Measurements from ENCODE around the gene CEMIP. TPM values are rescaled to one million over a fixed set of nuclear protein-coding genes. Genes with fewer than 3 reads are reported as not detected.

Gene CEMIP
- total and polyA plus RNA-seq, 2 experiments from 2014 or later, result 0.27 to 2.1 TPM

DNA sequence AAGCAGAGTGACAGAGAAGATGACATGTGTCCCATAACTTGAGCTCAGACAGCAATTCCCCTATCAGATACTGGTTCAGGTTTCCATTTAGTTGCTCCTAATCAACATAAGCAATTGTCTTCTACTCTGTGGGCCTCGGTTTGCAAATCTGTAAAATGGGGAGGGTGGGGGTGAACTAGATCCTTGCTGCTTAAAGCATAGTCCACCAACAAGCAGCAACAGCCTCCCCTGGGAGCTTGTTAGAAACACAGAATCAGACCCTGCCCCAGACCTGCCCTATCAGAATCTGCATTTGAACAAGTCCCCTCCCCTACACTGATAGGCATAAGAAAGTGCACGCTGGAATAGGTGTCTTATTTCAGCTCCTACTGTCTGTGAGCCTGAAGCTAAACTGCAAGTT is 87.8 kb downstream of the CEMIP start (continued):
- TF ChIP-seq, protein P1, sequence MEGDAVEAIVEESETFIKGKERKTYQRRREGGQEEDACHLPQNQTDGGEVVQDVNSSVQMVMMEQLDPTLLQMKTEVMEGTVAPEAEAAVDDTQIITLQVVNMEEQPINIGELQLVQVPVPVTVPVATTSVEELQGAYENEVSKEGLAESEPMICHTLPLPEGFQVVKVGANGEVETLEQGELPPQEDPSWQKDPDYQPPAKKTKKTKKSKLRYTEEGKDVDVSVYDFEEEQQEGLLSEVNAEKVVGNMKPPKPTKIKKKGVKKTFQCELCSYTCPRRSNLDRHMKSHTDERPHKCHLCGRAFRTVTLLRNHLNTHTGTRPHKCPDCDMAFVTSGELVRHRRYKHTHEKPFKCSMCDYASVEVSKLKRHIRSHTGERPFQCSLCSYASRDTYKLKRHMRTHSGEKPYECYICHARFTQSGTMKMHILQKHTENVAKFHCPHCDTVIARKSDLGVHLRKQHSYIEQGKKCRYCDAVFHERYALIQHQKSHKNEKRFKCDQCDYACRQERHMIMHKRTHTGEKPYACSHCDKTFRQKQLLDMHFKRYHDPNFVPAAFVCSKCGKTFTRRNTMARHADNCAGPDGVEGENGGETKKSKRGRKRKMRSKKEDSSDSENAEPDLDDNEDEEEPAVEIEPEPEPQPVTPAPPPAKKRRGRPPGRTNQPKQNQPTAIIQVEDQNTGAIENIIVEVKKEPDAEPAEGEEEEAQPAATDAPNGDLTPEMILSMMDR (conservative IDR thresholded peaks at IDR 0.05; ENCODE audit: low read depth in 2 of 2), result no peak

- no peak for DNase-seq (ENCODE audit: low spot score)
- Histone ChIP-seq H3F3A (replicated peaks; ENCODE audit: low read depth) (peaks cover 5% of the 10 kb centered on the region), H3K4me3 (no peak overlapping the region), H3K4me2 (no peak overlapping the region), H3K4me1 (ENCODE audit: insufficient read depth) (peaks cover 13% of the 10 kb centered on the region), H3K27me3 (ENCODE audit: insufficient read depth) (no peaks in the 10 kb centered on the region), H3K36me3 (ENCODE audit: insufficient read depth) (no peaks in the 10 kb centered on the region), H3K27ac (ENCODE audit: low read depth) (no peak overlapping the region), H3K9me2 (ENCODE audit: insufficient read depth) (0 out of 2 replicates have a peak, but pooled peaks cover 3% of the 10 kb centered on the region), H4K20me1 (replicated peaks; ENCODE audit: insufficient read depth) (no peaks in the 10 kb centered on the region), H2AFZ (no peak overlapping the region), H3K79me2 (replicated peaks; ENCODE audit: insufficient read depth) (no peaks in the 10 kb centered on the region)
- no peaks in the 10 kb centered on the region for H3K9me3 Mint-ChIP-seq
- no peaks in the 10 kb centered on the region for H3K36me3 Mint-ChIP-seq (ENCODE audit: low read depth)
- H3K27ac Mint-ChIP-seq, result no peak overlapping the region
- no peak overlapping the region for H3K4me3 Mint-ChIP-seq
- peaks cover 10% of the 10 kb centered on the region for H3K27me3 Mint-ChIP-seq (ENCODE audit: insufficient read depth, low read depth, poor library complexity)
- H3K4me1 Mint-ChIP-seq, result peaks cover 22% of the 10 kb centered on the region
- no peak for ATAC-seq
- TF ChIP-seq, protein P2, sequence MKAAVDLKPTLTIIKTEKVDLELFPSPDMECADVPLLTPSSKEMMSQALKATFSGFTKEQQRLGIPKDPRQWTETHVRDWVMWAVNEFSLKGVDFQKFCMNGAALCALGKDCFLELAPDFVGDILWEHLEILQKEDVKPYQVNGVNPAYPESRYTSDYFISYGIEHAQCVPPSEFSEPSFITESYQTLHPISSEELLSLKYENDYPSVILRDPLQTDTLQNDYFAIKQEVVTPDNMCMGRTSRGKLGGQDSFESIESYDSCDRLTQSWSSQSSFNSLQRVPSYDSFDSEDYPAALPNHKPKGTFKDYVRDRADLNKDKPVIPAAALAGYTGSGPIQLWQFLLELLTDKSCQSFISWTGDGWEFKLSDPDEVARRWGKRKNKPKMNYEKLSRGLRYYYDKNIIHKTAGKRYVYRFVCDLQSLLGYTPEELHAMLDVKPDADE (IDR thresholded peaks at IDR 0.05), result no peak
- TF ChIP-seq NANOG (IDR thresholded peaks at IDR 0.05; ENCODE audit: borderline replicate concordance) (no peak), ZNF114 (CRISPR knock-in tag; IDR thresholded peaks at IDR 0.05) (no peak), ZNF331 (CRISPR knock-in tag; IDR thresholded peaks at IDR 0.05; ENCODE audit: low read depth) (no peak), CREB1 (CRISPR knock-in tag; IDR thresholded peaks at IDR 0.05; ENCODE audit: low read depth) (no peak), POLR2AphosphoS5 (IDR thresholded peaks at IDR 0.05; ENCODE audit: low read depth) (no peak), STAT1 (IDR thresholded peaks at IDR 0.05; ENCODE audit: unreplicated experiment) (no peak), JUNB (IDR thresholded peaks at IDR 0.05; ENCODE audit: unreplicated experiment) (no peak)
- TF ChIP-seq, protein P3, sequence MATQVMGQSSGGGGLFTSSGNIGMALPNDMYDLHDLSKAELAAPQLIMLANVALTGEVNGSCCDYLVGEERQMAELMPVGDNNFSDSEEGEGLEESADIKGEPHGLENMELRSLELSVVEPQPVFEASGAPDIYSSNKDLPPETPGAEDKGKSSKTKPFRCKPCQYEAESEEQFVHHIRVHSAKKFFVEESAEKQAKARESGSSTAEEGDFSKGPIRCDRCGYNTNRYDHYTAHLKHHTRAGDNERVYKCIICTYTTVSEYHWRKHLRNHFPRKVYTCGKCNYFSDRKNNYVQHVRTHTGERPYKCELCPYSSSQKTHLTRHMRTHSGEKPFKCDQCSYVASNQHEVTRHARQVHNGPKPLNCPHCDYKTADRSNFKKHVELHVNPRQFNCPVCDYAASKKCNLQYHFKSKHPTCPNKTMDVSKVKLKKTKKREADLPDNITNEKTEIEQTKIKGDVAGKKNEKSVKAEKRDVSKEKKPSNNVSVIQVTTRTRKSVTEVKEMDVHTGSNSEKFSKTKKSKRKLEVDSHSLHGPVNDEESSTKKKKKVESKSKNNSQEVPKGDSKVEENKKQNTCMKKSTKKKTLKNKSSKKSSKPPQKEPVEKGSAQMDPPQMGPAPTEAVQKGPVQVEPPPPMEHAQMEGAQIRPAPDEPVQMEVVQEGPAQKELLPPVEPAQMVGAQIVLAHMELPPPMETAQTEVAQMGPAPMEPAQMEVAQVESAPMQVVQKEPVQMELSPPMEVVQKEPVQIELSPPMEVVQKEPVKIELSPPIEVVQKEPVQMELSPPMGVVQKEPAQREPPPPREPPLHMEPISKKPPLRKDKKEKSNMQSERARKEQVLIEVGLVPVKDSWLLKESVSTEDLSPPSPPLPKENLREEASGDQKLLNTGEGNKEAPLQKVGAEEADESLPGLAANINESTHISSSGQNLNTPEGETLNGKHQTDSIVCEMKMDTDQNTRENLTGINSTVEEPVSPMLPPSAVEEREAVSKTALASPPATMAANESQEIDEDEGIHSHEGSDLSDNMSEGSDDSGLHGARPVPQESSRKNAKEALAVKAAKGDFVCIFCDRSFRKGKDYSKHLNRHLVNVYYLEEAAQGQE (IDR thresholded peaks at IDR 0.05; ENCODE audit: unreplicated experiment), result no peak
- TF ChIP-seq, protein P4, sequence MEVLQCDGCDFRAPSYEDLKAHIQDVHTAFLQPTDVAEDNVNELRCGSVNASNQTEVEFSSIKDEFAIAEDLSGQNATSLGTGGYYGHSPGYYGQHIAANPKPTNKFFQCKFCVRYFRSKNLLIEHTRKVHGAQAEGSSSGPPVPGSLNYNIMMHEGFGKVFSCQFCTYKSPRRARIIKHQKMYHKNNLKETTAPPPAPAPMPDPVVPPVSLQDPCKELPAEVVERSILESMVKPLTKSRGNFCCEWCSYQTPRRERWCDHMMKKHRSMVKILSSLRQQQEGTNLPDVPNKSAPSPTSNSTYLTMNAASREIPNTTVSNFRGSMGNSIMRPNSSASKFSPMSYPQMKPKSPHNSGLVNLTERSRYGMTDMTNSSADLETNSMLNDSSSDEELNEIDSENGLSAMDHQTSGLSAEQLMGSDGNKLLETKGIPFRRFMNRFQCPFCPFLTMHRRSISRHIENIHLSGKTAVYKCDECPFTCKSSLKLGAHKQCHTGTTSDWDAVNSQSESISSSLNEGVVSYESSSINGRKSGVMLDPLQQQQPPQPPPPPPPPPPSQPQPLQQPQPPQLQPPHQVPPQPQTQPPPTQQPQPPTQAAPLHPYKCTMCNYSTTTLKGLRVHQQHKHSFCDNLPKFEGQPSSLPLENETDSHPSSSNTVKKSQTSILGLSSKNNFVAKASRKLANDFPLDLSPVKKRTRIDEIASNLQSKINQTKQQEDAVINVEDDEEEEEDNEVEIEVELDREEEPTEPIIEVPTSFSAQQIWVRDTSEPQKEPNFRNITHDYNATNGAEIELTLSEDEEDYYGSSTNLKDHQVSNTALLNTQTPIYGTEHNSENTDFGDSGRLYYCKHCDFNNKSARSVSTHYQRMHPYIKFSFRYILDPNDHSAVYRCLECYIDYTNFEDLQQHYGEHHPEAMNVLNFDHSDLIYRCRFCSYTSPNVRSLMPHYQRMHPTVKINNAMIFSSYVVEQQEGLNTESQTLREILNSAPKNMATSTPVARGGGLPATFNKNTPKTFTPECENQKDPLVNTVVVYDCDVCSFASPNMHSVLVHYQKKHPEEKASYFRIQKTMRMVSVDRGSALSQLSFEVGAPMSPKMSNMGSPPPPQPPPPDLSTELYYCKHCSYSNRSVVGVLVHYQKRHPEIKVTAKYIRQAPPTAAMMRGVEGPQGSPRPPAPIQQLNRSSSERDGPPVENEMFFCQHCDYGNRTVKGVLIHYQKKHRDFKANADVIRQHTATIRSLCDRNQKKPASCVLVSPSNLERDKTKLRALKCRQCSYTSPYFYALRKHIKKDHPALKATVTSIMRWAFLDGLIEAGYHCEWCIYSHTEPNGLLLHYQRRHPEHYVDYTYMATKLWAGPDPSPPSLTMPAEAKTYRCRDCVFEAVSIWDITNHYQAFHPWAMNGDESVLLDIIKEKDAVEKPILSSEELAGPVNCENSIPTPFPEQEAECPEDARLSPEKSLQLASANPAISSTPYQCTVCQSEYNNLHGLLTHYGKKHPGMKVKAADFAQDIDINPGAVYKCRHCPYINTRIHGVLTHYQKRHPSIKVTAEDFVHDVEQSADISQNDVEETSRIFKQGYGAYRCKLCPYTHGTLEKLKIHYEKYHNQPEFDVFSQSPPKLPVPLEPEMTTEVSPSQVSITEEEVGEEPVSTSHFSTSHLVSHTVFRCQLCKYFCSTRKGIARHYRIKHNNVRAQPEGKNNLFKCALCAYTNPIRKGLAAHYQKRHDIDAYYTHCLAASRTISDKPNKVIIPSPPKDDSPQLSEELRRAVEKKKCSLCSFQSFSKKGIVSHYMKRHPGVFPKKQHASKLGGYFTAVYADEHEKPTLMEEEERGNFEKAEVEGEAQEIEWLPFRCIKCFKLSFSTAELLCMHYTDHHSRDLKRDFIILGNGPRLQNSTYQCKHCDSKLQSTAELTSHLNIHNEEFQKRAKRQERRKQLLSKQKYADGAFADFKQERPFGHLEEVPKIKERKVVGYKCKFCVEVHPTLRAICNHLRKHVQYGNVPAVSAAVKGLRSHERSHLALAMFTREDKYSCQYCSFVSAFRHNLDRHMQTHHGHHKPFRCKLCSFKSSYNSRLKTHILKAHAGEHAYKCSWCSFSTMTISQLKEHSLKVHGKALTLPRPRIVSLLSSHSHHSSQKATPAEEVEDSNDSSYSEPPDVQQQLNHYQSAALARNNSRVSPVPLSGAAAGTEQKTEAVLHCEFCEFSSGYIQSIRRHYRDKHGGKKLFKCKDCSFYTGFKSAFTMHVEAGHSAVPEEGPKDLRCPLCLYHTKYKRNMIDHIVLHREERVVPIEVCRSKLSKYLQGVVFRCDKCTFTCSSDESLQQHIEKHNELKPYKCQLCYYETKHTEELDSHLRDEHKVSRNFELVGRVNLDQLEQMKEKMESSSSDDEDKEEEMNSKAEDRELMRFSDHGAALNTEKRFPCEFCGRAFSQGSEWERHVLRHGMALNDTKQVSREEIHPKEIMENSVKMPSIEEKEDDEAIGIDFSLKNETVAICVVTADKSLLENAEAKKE (CRISPR knock-in tag; IDR thresholded peaks at IDR 0.05), result no peak
- TF ChIP-seq, protein P1 (conservative IDR thresholded peaks at IDR 0.05; ENCODE audit: low read depth in 2 of 2), result no peak
Measured at GRCh38 chr15:80870366-80870765, 91.2 kb downstream of the CEMIP start.
